Measurements from ENCODE around the gene SPINK8. TPM values are rescaled to one million over a fixed set of nuclear protein-coding genes. Genes with fewer than 3 reads are reported as not detected.

The SPINK8 gene
- total RNA-seq, 1 experiment from 2014 or later = not detected

DNA sequence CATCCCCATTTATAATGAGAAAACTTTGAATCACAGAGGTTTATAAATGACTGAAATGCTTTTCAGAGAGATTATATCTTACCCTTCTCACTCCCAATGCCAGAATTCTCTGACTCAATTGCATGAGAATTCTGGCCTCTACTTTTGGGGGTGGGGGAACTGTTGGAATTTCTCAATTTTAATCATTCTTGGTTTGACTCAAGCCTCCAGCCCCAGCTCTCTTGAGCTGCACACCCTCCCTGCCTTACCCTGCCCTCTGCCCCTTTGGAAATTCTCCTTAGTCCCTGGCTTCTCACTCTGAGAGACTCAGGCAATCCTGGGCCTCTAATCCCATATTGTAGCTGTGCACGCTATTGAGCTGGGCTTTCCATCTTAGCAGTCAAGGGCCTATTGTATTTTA is 48.3 kb downstream of the SPINK8 start:
- BruUV-seq (replicated peaks) = no TSS peak
- Histone ChIP-seq H2AFZ (ENCODE audit: low read length) (no peak overlapping the region), H3K27ac (ENCODE audit: low read length) (no peak overlapping the region), H3K27me3 (ENCODE audit: low read length) (no peaks in the 10 kb centered on the region), H4K20me1 (ENCODE audit: low read length) (no peaks in the 10 kb centered on the region), H3F3A (ENCODE audit: low read length, unreplicated experiment) (no peaks in the 10 kb centered on the region), H3K4me2 (ENCODE audit: low read length) (no peak overlapping the region), H3K4me1 (ENCODE audit: insufficient read depth, low read length) (no peaks in the 10 kb centered on the region), H3K36me3 (ENCODE audit: low read depth, low read length) (no peaks in the 10 kb centered on the region), H3K9me3 (ENCODE audit: low read length) (no peaks in the 10 kb centered on the region), H3K9me2 (replicated peaks; ENCODE audit: low read length) (no peaks in the 10 kb centered on the region; the same call in 1 of the 2 replicates), H3K9ac (ENCODE audit: low read length) (no peak overlapping the region), H3K4me3 (ENCODE audit: low read length) (no peak overlapping the region), H3K79me2 (ENCODE audit: low read length) (no peaks in the 10 kb centered on the region)
- CTCF ChIA-PET = no interaction called here
- DNase-seq (no peak), ATAC-seq (no peak)
- intact Hi-C loops (cut with micrococcal nuclease) = no loop called here
- POLR2A ChIA-PET (ENCODE audit: unreplicated experiment) = no interaction called here
- TF ChIP-seq EZH2 (IDR thresholded peaks at IDR 0.05; ENCODE audit: low read length, unreplicated experiment) (no peak), CTCF (conservative IDR thresholded peaks at IDR 0.05; ENCODE audit: low read depth, low read length) (no peak), EZH2phosphoT487 (IDR thresholded peaks at IDR 0.05; ENCODE audit: borderline replicate concordance, low read length) (no peak)

DNA sequence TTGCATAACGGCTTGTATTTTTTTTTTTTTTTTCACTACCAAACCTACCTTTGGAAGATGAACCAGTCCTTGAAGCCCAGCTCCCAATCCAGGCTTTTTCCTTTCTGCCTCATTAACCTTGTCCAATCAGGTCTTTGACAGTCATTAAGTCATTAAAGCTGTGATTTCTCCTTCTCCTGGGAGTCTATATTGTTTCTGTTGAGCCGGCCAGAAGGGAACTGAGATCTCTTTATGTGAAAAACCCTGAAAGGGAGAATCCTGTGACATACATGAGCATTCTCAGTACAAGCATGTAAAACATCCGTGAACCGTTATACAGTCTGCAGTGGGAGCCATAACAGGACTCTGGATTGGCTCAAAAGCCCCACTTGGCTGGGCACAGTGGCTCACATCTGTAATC is 52.6 kb downstream of the SPINK8 start:
- Histone ChIP-seq H3K4me2 (ENCODE audit: low read length) (no peak overlapping the region), H3F3A (ENCODE audit: low read length, unreplicated experiment) (no peaks in the 10 kb centered on the region), H3K79me2 (ENCODE audit: low read length) (no peaks in the 10 kb centered on the region), H3K36me3 (ENCODE audit: low read depth, low read length) (no peaks in the 10 kb centered on the region), H3K27ac (ENCODE audit: low read length) (no peak overlapping the region), H2AFZ (ENCODE audit: low read length) (no peak overlapping the region), H3K9ac (ENCODE audit: low read length) (no peak overlapping the region), H3K4me3 (ENCODE audit: low read length) (no peak overlapping the region), H4K20me1 (ENCODE audit: low read length) (no peaks in the 10 kb centered on the region), H3K9me2 (replicated peaks; ENCODE audit: low read length) (no peaks in the 10 kb centered on the region), H3K27me3 (ENCODE audit: low read length) (no peaks in the 10 kb centered on the region), H3K9me3 (ENCODE audit: low read length) (no peaks in the 10 kb centered on the region), H3K4me1 (ENCODE audit: insufficient read depth, low read length) (peaks cover 4% of the 10 kb centered on the region)
- ATAC-seq (no peak), DNase-seq (no peak)
- intact Hi-C loops (cut with micrococcal nuclease) = no loop called here
- ChIA-PET POLR2A (ENCODE audit: unreplicated experiment) (no interaction called here), CTCF (interaction anchor here (0.8 kb wide), 1 partner anchor 155 kb away, joined by 3 read pairs; no protein-coding TSS in a partner anchor)
- BruUV-seq (replicated peaks) = no TSS peak
- no peak for TF ChIP-seq EZH2phosphoT487 (IDR thresholded peaks at IDR 0.05; ENCODE audit: borderline replicate concordance, low read length)
- TF ChIP-seq EZH2 (IDR thresholded peaks at IDR 0.05; ENCODE audit: low read length, unreplicated experiment) = no peak
- TF ChIP-seq CTCF (conservative IDR thresholded peaks at IDR 0.05; ENCODE audit: low read depth, low read length) = no peak

DNA sequence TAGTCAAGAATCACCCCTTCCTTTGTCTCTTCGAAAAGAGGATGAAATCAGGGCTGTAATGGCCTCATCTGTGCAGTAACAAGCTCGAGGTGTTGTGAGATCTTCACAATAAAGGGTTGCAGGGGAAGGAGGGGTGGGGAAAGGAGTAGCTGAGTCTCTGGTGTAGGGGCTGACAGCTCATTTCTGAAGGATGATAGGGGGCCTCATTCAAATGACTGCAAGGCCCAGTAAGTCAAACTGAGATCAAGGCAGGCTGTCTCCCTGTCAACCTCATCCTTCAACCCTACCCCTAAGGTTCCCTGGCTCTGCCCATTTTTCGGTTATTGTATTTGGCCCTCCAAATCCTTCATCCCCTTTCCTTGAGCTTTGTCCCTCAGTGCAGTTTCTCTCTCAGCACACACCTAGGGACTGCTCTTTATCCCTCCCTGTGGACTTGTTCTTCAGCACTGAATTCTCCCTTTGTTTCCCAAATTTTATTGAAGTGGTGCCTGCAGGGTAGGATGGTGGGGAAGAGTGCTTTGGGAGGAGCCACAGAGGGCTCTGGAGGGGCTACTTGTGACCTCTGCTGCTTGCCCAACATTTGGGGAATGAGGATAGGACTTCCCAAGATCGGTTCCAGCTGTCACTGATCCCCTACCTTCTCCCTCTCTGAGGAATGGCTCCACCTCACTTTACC is 54.4 kb downstream of the SPINK8 start:
- H3K4me3 ChIP-seq (ENCODE audit: low read length) = no peak overlapping the region
- H3F3A ChIP-seq (ENCODE audit: low read length, unreplicated experiment) = no peaks in the 10 kb centered on the region
- no peaks in the 10 kb centered on the region for H3K27me3 ChIP-seq (ENCODE audit: low read length)
- ChIA-PET POLR2A (ENCODE audit: unreplicated experiment) (no interaction called here), CTCF (interaction anchor here (1.2 kb wide), 1 partner anchor 157 kb away, joined by 3 read pairs; no protein-coding TSS in a partner anchor)
- no peak overlapping the region for H3K4me2 ChIP-seq (ENCODE audit: low read length)
- no peak for ATAC-seq
- TF ChIP-seq EZH2 (IDR thresholded peaks at IDR 0.05; ENCODE audit: low read length, unreplicated experiment) (no peak), EZH2phosphoT487 (IDR thresholded peaks at IDR 0.05; ENCODE audit: borderline replicate concordance, low read length) (no peak), CTCF (conservative IDR thresholded peaks at IDR 0.05; ENCODE audit: low read depth, low read length) (no peak)
- H3K9ac ChIP-seq (ENCODE audit: low read length) = no peak overlapping the region
- intact Hi-C loops (cut with micrococcal nuclease) = no loop called here
- H3K4me1 ChIP-seq (ENCODE audit: insufficient read depth, low read length) = peaks cover 13% of the 10 kb centered on the region
- DNase-seq = no peak
- no peak overlapping the region for H3K27ac ChIP-seq (ENCODE audit: low read length)
- no peak overlapping the region for H2AFZ ChIP-seq (ENCODE audit: low read length)
- no peaks in the 10 kb centered on the region for H4K20me1 ChIP-seq (ENCODE audit: low read length)
- no peaks in the 10 kb centered on the region for H3K9me2 ChIP-seq (replicated peaks; ENCODE audit: low read length)
- H3K79me2 ChIP-seq (ENCODE audit: low read length) = no peaks in the 10 kb centered on the region
- H3K36me3 ChIP-seq (ENCODE audit: low read depth, low read length) = no peaks in the 10 kb centered on the region
- no peaks in the 10 kb centered on the region for H3K9me3 ChIP-seq (ENCODE audit: low read length)
- BruUV-seq (replicated peaks) = no TSS peak
